Tibial nerve (tissue), 4 donors: ENCODE data around the gene MYL6. TPM values are rescaled to one million over a fixed set of nuclear protein-coding genes. Genes with fewer than 3 reads are reported as not detected.
A peak's percentile ranks its signal among the peaks of the same experiment; 100 is the strongest.

Experiments
- DNase-seq, 2 donors: peaks; one replicate each; pipeline ENCODE4 v3.0.0-alpha.2; 2019; ENCODE audit warnings: low spot score in 2 of 2
- H3K27ac ChIP-seq, 4 donors: fragments of 200-600 bp; sonication (generic) in 3 of 4; one replicate each; pipeline ENCODE4 v1.5.1; 2017 to 2019; ENCODE audit warnings: mild to moderate bottlenecking in 1 of 4
- H3K27me3 ChIP-seq, 2 donors: fragments of 200-600 bp; sonication (generic) in 1 of 2; one replicate each; pipeline versions ENCODE4 v1.5.1 to v1.6.0; 2017 to 2019
- H3K36me3 ChIP-seq, 3 donors: fragments of 200-600 bp; sonication (generic); one replicate each; pipeline ENCODE4 v1.5.1; 2018 to 2019
- H3K4me1 ChIP-seq, 4 donors: fragments of 200-600 bp; sonication (generic) in 3 of 4; one replicate each; pipeline ENCODE4 v1.5.1; 2017 to 2019
- H3K4me3 ChIP-seq, 4 donors: fragments of 200-600 bp; sonication (generic) in 3 of 4; one replicate each; pipeline ENCODE4 v1.5.1; 2017 to 2019; ENCODE audit warnings: mild to moderate bottlenecking in 1 of 4, moderate library complexity in 1 of 4
- H3K9me3 ChIP-seq, 4 donors: fragments of 200-600 bp; sonication (generic) in 3 of 4; one replicate each; pipeline ENCODE4 v1.5.1; 2017 to 2019
- CTCF ChIP-seq, 5 experiments: fragments of 200-600 bp in 3 of 5; fragments of 450-650 bp in 2 of 5; sonication (generic) in 3 of 5; IDR thresholded peaks; one replicate each; pipeline ENCODE4 v1.5.1; 2016 to 2019; ENCODE audit warnings: antibody characterized with exemption in 5 of 5, mild to moderate bottlenecking in 3 of 5, moderate library complexity in 2 of 5
- EP300 ChIP-seq, 2 donors: sonication (generic); formaldehyde crosslinking; IDR thresholded peaks; one replicate each; pipeline ENCODE4 v1.6.1; 2017; ENCODE audit warnings: antibody characterized with exemption in 2 of 2, mild to moderate bottlenecking in 1 of 2
- POLR2A ChIP-seq, 2 donors: fragments of 450-650 bp; IDR thresholded peaks; one replicate each; pipeline ENCODE4 v1.6.1; 2017; ENCODE audit warnings: antibody characterized with exemption in 2 of 2, mild to moderate bottlenecking in 2 of 2, moderate library complexity in 2 of 2
- WGBS, 2 donors: methylation state at CpG; one replicate each; pipeline ENCODE4 v1.1.5; 2018; 5-methylcytosine and 5-hydroxymethylcytosine counted together
- total RNA-seq, 4 donors: library from RNA; depleted of rRNA; stranded (reverse); fragments of >200 nt; gene quantifications; one replicate each; pipeline ENCODE4 v1.1.0, GENCODE V29; 2016

Gene MYL6
- total RNA-seq, 4 donors from 2014 or later: 1,194 to 1,879 (median 1,515) TPM

GRCh38 chr12:56157201-56158028 is 744 bp upstream of the MYL6 start:
- DNase-seq: peak; percentile 66 to 81

GRCh38 chr12:56158926-56159461 is 835 bp downstream of the MYL6 start:
- H3K27me3 ChIP-seq: no peaks in the 10 kb centered on the region
- H3K4me3 ChIP-seq: peak overlapping the region; percentile 69 to 94 (median 89)
- peak; percentile 62 to 71 for DNase-seq
- H3K9me3 ChIP-seq: no peaks in the 10 kb centered on the region
- peaks cover 0 to 45% (median 31%) of the 10 kb centered on the region in 4 donors for H3K4me1 ChIP-seq
- 0% methylated on average over 6 of the region's 6 CpGs for WGBS, 2 donors
- H3K27ac ChIP-seq: peak overlapping the region; percentile 96 to 98 (median 98)
- TF ChIP-seq POLR2A (IDR thresholded peaks at IDR 0.05) (peak in 1 of 2 donors; percentile 46), EP300 (IDR thresholded peaks at IDR 0.05) (peak in 1 of 2 donors; percentile 67), CTCF (IDR thresholded peaks at IDR 0.05) (no peak)
- peaks cover 0 to 46% (median 12%) of the 10 kb centered on the region in 3 donors for H3K36me3 ChIP-seq

More at GRCh38 chr12:56157201-56158028, 744 bp upstream of the MYL6 start:
- Histone ChIP-seq H3K27ac (peak overlapping the region; percentile 96 to 98 (median 98)), H3K4me3 (peak overlapping the region; percentile 69 to 94 (median 89)), H3K27me3 (no peaks in the 10 kb centered on the region), H3K36me3 (peaks cover 0 to 31% (median 12%) of the 10 kb centered on the region in 3 donors), H3K9me3 (no peaks in the 10 kb centered on the region), H3K4me1 (peaks cover 0 to 59% (median 31%) of the 10 kb centered on the region in 4 donors)
- whole genome bisulfite sequencing, 2 donors: 4 to 5% methylated on average over 45 of the region's 45 CpGs
- TF ChIP-seq POLR2A (IDR thresholded peaks at IDR 0.05) (peak in 1 of 2 donors; percentile 15), EP300 (IDR thresholded peaks at IDR 0.05) (no peak), CTCF (IDR thresholded peaks at IDR 0.05) (peak; percentile 55 to 81 (median 60))

GRCh38 chr12:56159482-56160192 is 1.5 kb downstream of the MYL6 start:
- Histone ChIP-seq H3K4me1 (peaks cover 0 to 41% (median 31%) of the 10 kb centered on the region in 4 donors), H3K27me3 (no peaks in the 10 kb centered on the region), H3K27ac (peak overlapping the region; percentile 96 to 98 (median 98)), H3K4me3 (peak overlapping the region; percentile 69 to 94 (median 89)), H3K9me3 (no peaks in the 10 kb centered on the region), H3K36me3 (peaks cover 0 to 53% (median 19%) of the 10 kb centered on the region in 3 donors)
- no peak for DNase-seq
- TF ChIP-seq CTCF (IDR thresholded peaks at IDR 0.05) (no peak), EP300 (IDR thresholded peaks at IDR 0.05) (no peak), POLR2A (IDR thresholded peaks at IDR 0.05) (no peak)
- 18 to 20% methylated on average over 8 of the region's 8 CpGs for WGBS, 2 donors

- WGBS, 2 donors: 18 to 21% methylated on average over 7 of the region's 7 CpGs
- TF ChIP-seq EP300 (IDR thresholded peaks at IDR 0.05) (peak in 1 of 2 donors; percentile 46), CTCF (IDR thresholded peaks at IDR 0.05) (no peak)
- Histone ChIP-seq H3K9me3 (no peaks in the 10 kb centered on the region), H3K27ac (peak overlapping the region; percentile 96 to 98 (median 98)), H3K27me3 (no peaks in the 10 kb centered on the region), H3K36me3 (peaks cover 0 to 59% (median 25%) of the 10 kb centered on the region in 3 donors), H3K4me1 (peaks cover 0 to 41% (median 31%) of the 10 kb centered on the region in 4 donors), H3K4me3 (peak overlapping the region; percentile 69 to 94 (median 89))
- no peak for DNase-seq
These were observed 2.1 kb downstream of the MYL6 start for GRCh38 chr12:56160193-56160763.
